Fibroblast of skin of right biceps (primary cell): ENCODE results near the gene ECM1.
A peak's percentile ranks its signal among the peaks of the same experiment; 100 is the strongest.

Source experiments
- DNase-seq: peaks from one replicate; pipeline ENCODE4 v3.0.0-alpha.2; 2013

Gene ECM1

GRCh38 chr1:150513351-150513791 is 5.5 kb downstream of the ECM1 start:
- DNase-seq, result no peak

GRCh38 chr1:150514260-150514659 is 6.4 kb downstream of the ECM1 start:
- DNase-seq, result no peak

GRCh38 chr1:150514913-150515327 is 7.0 kb downstream of the ECM1 start:
- no peak for DNase-seq

- peak; percentile 96 for DNase-seq
These were observed 7.6 kb downstream of the ECM1 start, which contains the start of gene FALEC for GRCh38 chr1:150515328-150516049. Gene FALEC (plus strand): TSS chr1:150515752.

GRCh38 chr1:150516050-150516591 is 8.2 kb downstream of the ECM1 start:
- peak; percentile 34 for DNase-seq

GRCh38 chr1:150516616-150517015 is 8.7 kb downstream of the ECM1 start:
- DNase-seq, result no peak

- DNase-seq, result no peak
These were observed 13.5 kb downstream of the ECM1 start for GRCh38 chr1:150521196-150521968.

- no peak for DNase-seq
These were observed 17.4 kb downstream of the ECM1 start for GRCh38 chr1:150525348-150525747.

GRCh38 chr1:150528196-150528595 is 20.3 kb downstream of the ECM1 start:
- DNase-seq, result peak; percentile 84

GRCh38 chr1:150529017-150529416 is 21.1 kb downstream of the ECM1 start:
- peak; percentile 71 for DNase-seq

- no peak for DNase-seq
These were observed 22.7 kb downstream of the ECM1 start for GRCh38 chr1:150530491-150531159.

GRCh38 chr1:150532860-150533259 is 25.0 kb downstream of the ECM1 start:
- no peak for DNase-seq

- DNase-seq, result no peak
These were observed 26.1 kb downstream of the ECM1 start for GRCh38 chr1:150534002-150534401.

GRCh38 chr1:150535511-150536287 is 27.8 kb downstream of the ECM1 start:
- peak; percentile 74 for DNase-seq

- peak; percentile 46 for DNase-seq
These were observed 29.2 kb downstream of the ECM1 start for GRCh38 chr1:150536836-150537731.

GRCh38 chr1:150537732-150538684 is 30.1 kb downstream of the ECM1 start:
- peak; percentile 90 for DNase-seq

- DNase-seq, result peak; percentile 36
These were observed 35.7 kb downstream of the ECM1 start for GRCh38 chr1:150543500-150544143.

- no peak for DNase-seq
These were observed 36.3 kb downstream of the ECM1 start for GRCh38 chr1:150544204-150544603.

- no peak for DNase-seq
These were observed 37.6 kb downstream of the ECM1 start for GRCh38 chr1:150545486-150546032.
